GM10847 (cell line): ENCODE results near the gene CBX4.

Source experiments
- POLR2A ChIP-seq: IDR thresholded peaks from 2 replicates; pipeline ENCODE4 v1.6.1; 2011; ENCODE audit not compliant: insufficient read length; ENCODE audit errors: extremely low read depth

CBX4 gene

GRCh38 chr17:79803421-79803996, 35.7 kb downstream of the CBX4 start:
- TF ChIP-seq POLR2A = no peak

GRCh38 chr17:79802736-79803420, 36.4 kb downstream of the CBX4 start:
- no peak for TF ChIP-seq POLR2A

- no peak for TF ChIP-seq POLR2A
Observed at GRCh38 chr17:79802039-79802735, 37.1 kb downstream of the CBX4 start.

GRCh38 chr17:79801156-79802038, 37.8 kb downstream of the CBX4 start:
- no peak for TF ChIP-seq POLR2A

- TF ChIP-seq POLR2A = no peak
Observed at GRCh38 chr17:79800325-79801155, 38.7 kb downstream of the CBX4 start.

- TF ChIP-seq POLR2A = no peak
Observed at GRCh38 chr17:79799538-79800324, 39.5 kb downstream of the CBX4 start.

- TF ChIP-seq POLR2A = no peak
Observed at GRCh38 chr17:79799174-79799537, 40.1 kb downstream of the CBX4 start.

- TF ChIP-seq POLR2A = no peak
Observed at GRCh38 chr17:79798299-79799173, 40.7 kb downstream of the CBX4 start.

- no peak for TF ChIP-seq POLR2A
Observed at GRCh38 chr17:79797492-79798298, 41.5 kb downstream of the CBX4 start.

GRCh38 chr17:79796763-79797491, 42.3 kb downstream of the CBX4 start, which contains the start of gene CBX8:
CBX8 (minus strand) TSS chr17:79797077; CDS start chr17:79796998, 79 bp downstream.
- TF ChIP-seq POLR2A = peak; percentile 38

- TF ChIP-seq POLR2A = no peak
Observed at GRCh38 chr17:79796444-79796762, 42.8 kb downstream of the CBX4 start.
